Dermis blood vessel endothelial cell (primary cell): ENCODE results near the gene C3orf62. TPM values are rescaled to one million over a fixed set of nuclear protein-coding genes. Genes with fewer than 3 reads are reported as not detected.

Experiments used
- DNase-seq: peaks from one replicate; pipeline ENCODE4 v3.0.0; 2010
- total RNA-seq: library from RNA; depleted of rRNA; stranded (reverse); fragments of >200 nt; gene quantifications from 2 replicates; pipeline ENCODE4 v1.2.3, GENCODE V29; 2014

C3orf62 gene
- total RNA-seq, result 1.4 and 1.5 TPM in 2 replicates

- peak; percentile 90 for DNase-seq
Measured at GRCh38 chr3:49276475-49277382, at the start of gene C3orf62. TSS of gene C3orf62 (minus strand) at chr3:49277232. CDS start at chr3:49276872, 360 bp downstream.

- no peak for DNase-seq
Measured at GRCh38 chr3:49324768-49325167, 47.7 kb upstream of the C3orf62 start.

GRCh38 chr3:49316696-49317457, 39.8 kb upstream of the C3orf62 start:
- no peak for DNase-seq

GRCh38 chr3:49313896-49314688, 37.1 kb upstream of the C3orf62 start:
- peak; percentile 68 for DNase-seq

- no peak for DNase-seq
Measured at GRCh38 chr3:49311283-49311682, 34.3 kb upstream of the C3orf62 start.

GRCh38 chr3:49310677-49311076, 33.6 kb upstream of the C3orf62 start:
- no peak for DNase-seq

GRCh38 chr3:49305608-49306007, 28.6 kb upstream of the C3orf62 start:
- DNase-seq, result no peak

GRCh38 chr3:49302613-49303012, 25.6 kb upstream of the C3orf62 start:
- no peak for DNase-seq

- no peak for DNase-seq
Measured at GRCh38 chr3:49300595-49300994, 23.6 kb upstream of the C3orf62 start.

GRCh38 chr3:49298511-49298910, 21.5 kb upstream of the C3orf62 start:
- DNase-seq, result no peak

GRCh38 chr3:49296781-49297411, 19.9 kb upstream of the C3orf62 start:
- no peak for DNase-seq

- DNase-seq, result peak; percentile 63
Measured at GRCh38 chr3:49295489-49296058, 18.5 kb upstream of the C3orf62 start.

- peak; percentile 74 for DNase-seq
Measured at GRCh38 chr3:49294343-49294742, 17.3 kb upstream of the C3orf62 start.

- no peak for DNase-seq
Measured at GRCh38 chr3:49283997-49284396, 7.0 kb upstream of the C3orf62 start.

- DNase-seq, result peak; percentile 30
Measured at GRCh38 chr3:49279376-49279775, 2.3 kb upstream of the C3orf62 start.

- DNase-seq, result no peak
Measured at GRCh38 chr3:49278548-49278947, 1.5 kb upstream of the C3orf62 start.

- DNase-seq, result peak; percentile 57
Measured at GRCh38 chr3:49277383-49277775, 347 bp upstream of the C3orf62 start.

- no peak for DNase-seq
Measured at GRCh38 chr3:49273825-49274532, 3.1 kb downstream of the C3orf62 start.

- no peak for DNase-seq
Measured at GRCh38 chr3:49271047-49271446, 6.0 kb downstream of the C3orf62 start.

GRCh38 chr3:49270156-49270500, 6.9 kb downstream of the C3orf62 start:
- DNase-seq, result no peak

GRCh38 chr3:49269443-49270155, 7.4 kb downstream of the C3orf62 start:
- DNase-seq, result no peak
